K562 (cell line): ENCODE results near the gene GRK1. TPM values are rescaled to one million over a fixed set of nuclear protein-coding genes. Genes with fewer than 3 reads are reported as not detected.

Experiments
- ATAC-seq: fragments of 200-7000 bp; cut with Tn5 transposase; 3 replicates; pipeline ENCODE4 v1.9.1; 2020; ENCODE audit warnings: moderate library complexity
- BruUV-seq: library from RNA; stranded (reverse); fragments of 400-500 nt; replicated peaks from 2 replicates; lab custom pipeline; 2021; lab: Mats Ljungman, UMichigan
- CTCF ChIA-PET: fragments of 300-600 bp; formaldehyde crosslinking; extraction: SDS; loops from one replicate; lab custom pipeline; 2021; ENCODE audit warnings: low intra/inter-chr PET ratio; lab: Yijun Ruan, JAX
- POLR2A ChIA-PET: fragments of 300-600, 350-650 bp; sonication (Branson Sonifier 250); formaldehyde crosslinking; extraction: SDS; loops from one replicate; lab custom pipeline; 2021; ENCODE audit warnings: antibody characterized with exemption, inconsistent platforms; lab: Yijun Ruan, JAX
- DNase-seq, 4 experiments: peaks; one replicate each; pipeline versions ENCODE4 v3.0.0 to v3.0.0-alpha.2; 2011 to 2018; ENCODE audit warnings: low spot score in 3 of 4, mixed read lengths in 3 of 4; ENCODE audit errors: extremely low read depth in 1 of 4
- FAIRE-seq: peaks from 2 replicates; lab custom pipeline; 2011; peaks lifted over from hg19 to GRCh38; lab: Jason Lieb, UNC
- H2AFZ ChIP-seq: 2 replicates; pipeline ENCODE4 v1.6.0; 2011; ENCODE audit warnings: low read depth, low read length, control low read depth, inconsistent platforms
- H3K27ac ChIP-seq: fragments of 200-600 bp; 3 replicates; pipeline ENCODE4 v1.8.0; 2011; ENCODE audit warnings: low read depth, mild to moderate bottlenecking, control low read depth, inconsistent platforms, low read length, moderate library complexity, mixed read lengths; ENCODE audit errors: extremely low read depth
- H3K27me3 ChIP-seq, 2 experiments: fragments of 300-600 bp in 1 of 2; 2 replicates in 1 of 2; 3 replicates in 1 of 2; pipeline versions ENCODE4 v1.6.0 to v1.8.0; 2011; ENCODE audit warnings: inconsistent platforms in 2 of 2, low read length in 2 of 2, mild to moderate bottlenecking in 1 of 2, mixed read lengths in 1 of 2, moderate library complexity in 1 of 2; ENCODE audit not compliant: control insufficient read depth in 2 of 2, insufficient read depth in 2 of 2
- H3K36me3 ChIP-seq: fragments of 300-600 bp; 3 replicates; pipeline ENCODE4 v1.8.0; 2011; ENCODE audit warnings: mild to moderate bottlenecking, low read length, inconsistent platforms; ENCODE audit not compliant: control insufficient read depth, insufficient read depth
- H3K4me1 ChIP-seq, 2 experiments: fragments of 200-600 bp in 1 of 2; replicated peaks in 1 of 2; 2 replicates in 1 of 2; 3 replicates in 1 of 2; pipeline versions ENCODE4 v1.5.1 to v1.8.0; 2011; ENCODE audit warnings: inconsistent platforms in 2 of 2, low read length in 2 of 2, mild to moderate bottlenecking in 1 of 2, mixed read lengths in 1 of 2, moderate library complexity in 1 of 2; ENCODE audit not compliant: control insufficient read depth in 2 of 2, insufficient read depth in 2 of 2
- H3K4me2 ChIP-seq: 2 replicates; pipeline ENCODE4 v1.6.1; 2011; ENCODE audit warnings: low read length, control low read depth, inconsistent platforms, mixed read lengths; ENCODE audit not compliant: insufficient read depth
- H3K4me3 ChIP-seq: fragments of 200-600 bp; sonication (generic), shearing (Covaris generic); 2 replicates; pipeline ENCODE4 v1.5.1; 2016; ENCODE audit warnings: control low read depth, inconsistent platforms
- H3K79me2 ChIP-seq: fragments of 200-600 bp; 3 replicates; pipeline ENCODE4 v1.8.0; 2011; ENCODE audit warnings: low read length, inconsistent platforms; ENCODE audit not compliant: control insufficient read depth, insufficient read depth
- H3K9ac ChIP-seq, 2 experiments: 2 replicates each; pipeline versions ENCODE4 v1.6.0 to v1.6.1; 2011; ENCODE audit warnings: low read depth in 2 of 2, low read length in 2 of 2, control low read depth in 1 of 2, inconsistent platforms in 1 of 2, mild to moderate bottlenecking in 1 of 2, mixed read lengths in 1 of 2; ENCODE audit not compliant: insufficient read depth in 1 of 2
- H3K9me1 ChIP-seq: one replicate; pipeline ENCODE4 v1.6.0; 2011; ENCODE audit warnings: inconsistent platforms, mild to moderate bottlenecking, low read length, moderate library complexity; ENCODE audit not compliant: control insufficient read depth, insufficient read depth
- H3K9me3 ChIP-seq: replicated peaks from 2 replicates; pipeline ENCODE4 v1.5.1; 2011; ENCODE audit warnings: low read depth, low read length, inconsistent platforms; ENCODE audit not compliant: control insufficient read depth, insufficient read depth
- H4K20me1 ChIP-seq: replicated peaks from 2 replicates; pipeline ENCODE4 v1.6.1; 2011; ENCODE audit warnings: low read length, inconsistent platforms, mixed read lengths; ENCODE audit not compliant: control insufficient read depth, insufficient read depth
- CBX2 ChIP-seq: fragments of 200-600 bp; sonication (generic); IDR thresholded peaks from one replicate; pipeline ENCODE4 v1.6.1; 2012; ENCODE audit warnings: mild to moderate bottlenecking, low read length, inconsistent platforms; ENCODE audit not compliant: insufficient read depth, poor library complexity, severe bottlenecking
- ELF1 ChIP-seq: fragments of 200-800 bp; sonication (Bioruptor generic); IDR thresholded peaks from 2 replicates; pipeline ENCODE4 v1.6.1; 2016; ENCODE audit warnings: missing genetic modification characterization, missing compliant biosample characterization
- MIER1 ChIP-seq: fragments of 450-650 bp; IDR thresholded peaks from 2 replicates; pipeline ENCODE4 v1.6.1; 2016; ENCODE audit warnings: antibody characterized with exemption, mild to moderate bottlenecking, low read depth
- SMARCA4 ChIP-seq: fragments of 450-650 bp; IDR thresholded peaks from 2 replicates; pipeline ENCODE4 v1.6.1; 2016
- WGBS: fragments of 100-300 bp; shearing (Covaris generic); methylation state at CpG from one replicate; pipeline ENCODE4 v1.1.6; 2016; ENCODE audit warnings: low coverage, mixed read lengths; ENCODE audit not compliant: insufficient coverage; ENCODE audit errors: missing lambda C conversion rate; 5-methylcytosine and 5-hydroxymethylcytosine counted together
- in situ Hi-C: fragments of 300-500 bp; cut with MboI; formaldehyde crosslinking; loops from 4 replicates; pipeline ENCODE4 v1.15.0; 2018; ENCODE audit warnings: inconsistent platforms, mixed read lengths
- intact Hi-C: fragments of 100-400 bp; cut with micrococcal nuclease; formaldehyde crosslinking; loops from 2 replicates; pipeline ENCODE4 v1.14.2; 2022
- polyA plus RNA-seq, 8 experiments: library from polyadenylated mRNA; depleted of rRNA in 4 of 8; stranded (reverse) in 5 of 8; unstranded in 3 of 8; fragments of >200 nt; fragmentation: Nextera tagmentation in 2 of 8; fragmentation: Illumina TruSeq in 1 of 8; extraction: Ambion mirVana in 2 of 8; extraction: Trizol in 1 of 8; gene quantifications; 2 replicates each; pipeline versions ENCODE4 v1.2.1 to v1.2.3, GENCODE V29; 2011 to 2014; ENCODE audit warnings: inconsistent platforms in 1 of 8, missing spikeins in 1 of 8
- total RNA-seq, 7 experiments: library from RNA; depleted of rRNA in 6 of 7; stranded (reverse); fragments of >200 nt in 6 of 7; fragmentation: Illumina TruSeq in 2 of 7; extraction: Trizol in 2 of 7; gene quantifications; 2 replicates each; pipeline versions ENCODE4 v1.2.1 to v1.2.3, GENCODE V29; 2011 to 2021; ENCODE audit warnings: low replicate concordance in 1 of 7
- TF ChIP-seq, protein P1 (sequence below): fragments of 250-450 bp; sonication (Bioruptor Pico); IDR thresholded peaks from 2 replicates; pipeline ENCODE4 v1.5.0; 2021
- TF ChIP-seq, protein P2 (sequence below): fragments of 250-450 bp; sonication (Bioruptor Pico); IDR thresholded peaks from 2 replicates; pipeline ENCODE4 v1.5.0; 2021; ENCODE audit warnings: mild to moderate bottlenecking, moderate library complexity

GRK1 gene
- total and polyA plus RNA-seq, 9 of the 15 experiments (the other 6 are each of a cell fraction or from before 2014, with no cell fraction given): 0.09 TPM; not detected in 8

DNA sequence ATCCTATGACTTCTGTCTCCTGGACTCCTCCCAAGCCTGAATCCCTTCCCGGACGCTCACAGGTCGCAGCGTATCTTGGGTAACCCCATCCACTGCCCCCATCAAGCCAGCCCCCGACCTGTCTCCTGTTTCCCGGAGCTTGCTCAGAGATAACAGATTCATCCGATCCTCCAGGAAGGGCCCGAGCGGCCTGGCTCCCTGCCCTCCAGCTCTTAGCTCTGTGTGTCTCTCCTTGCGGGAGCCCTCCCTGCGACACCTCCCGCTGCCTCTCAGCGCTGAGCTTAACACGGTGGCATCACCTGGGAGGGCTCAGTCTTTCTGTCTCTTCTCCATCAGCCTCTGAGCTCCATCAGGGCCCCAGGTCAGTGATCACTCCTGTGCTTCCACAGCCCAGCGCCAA lies 87.7 kb downstream of the GRK1 start:
- Histone ChIP-seq H3K4me2 (no peak overlapping the region), H3K27me3 (peaks cover 24 to 54% of the 10 kb centered on the region in 2 experiments), H2AFZ (no peak overlapping the region), H3K36me3 (no peaks in the 10 kb centered on the region), H3K79me2 (no peaks in the 10 kb centered on the region), H3K27ac (no peak overlapping the region), H3K4me1 (peaks cover 9 to 20% of the 10 kb centered on the region in 2 experiments), H3K4me3 (no peak overlapping the region), H4K20me1 (peaks cover 4% of the 10 kb centered on the region; the same call in 1 of the 2 replicates), H3K9me3 (no peaks in the 10 kb centered on the region; the same call in 1 of the 2 replicates), H3K9me1 (no peaks in the 10 kb centered on the region), H3K9ac (no peak overlapping the region)
- intact Hi-C loops: no loop called here
- TF ChIP-seq MIER1 (no peak), ELF1 (no peak), CBX2 (no peak), SMARCA4 (no peak)
- TF ChIP-seq, protein P1, sequence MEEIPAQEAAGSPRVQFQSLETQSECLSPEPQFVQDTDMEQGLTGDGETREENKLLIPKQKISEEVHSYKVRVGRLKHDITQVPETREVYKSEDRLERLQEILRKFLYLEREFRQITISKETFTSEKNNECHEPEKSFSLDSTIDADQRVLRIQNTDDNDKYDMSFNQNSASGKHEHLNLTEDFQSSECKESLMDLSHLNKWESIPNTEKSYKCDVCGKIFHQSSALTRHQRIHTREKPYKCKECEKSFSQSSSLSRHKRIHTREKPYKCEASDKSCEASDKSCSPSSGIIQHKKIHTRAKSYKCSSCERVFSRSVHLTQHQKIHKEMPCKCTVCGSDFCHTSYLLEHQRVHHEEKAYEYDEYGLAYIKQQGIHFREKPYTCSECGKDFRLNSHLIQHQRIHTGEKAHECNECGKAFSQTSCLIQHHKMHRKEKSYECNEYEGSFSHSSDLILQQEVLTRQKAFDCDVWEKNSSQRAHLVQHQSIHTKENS (CRISPR knock-in tag): no peak
- TF ChIP-seq, protein P2, sequence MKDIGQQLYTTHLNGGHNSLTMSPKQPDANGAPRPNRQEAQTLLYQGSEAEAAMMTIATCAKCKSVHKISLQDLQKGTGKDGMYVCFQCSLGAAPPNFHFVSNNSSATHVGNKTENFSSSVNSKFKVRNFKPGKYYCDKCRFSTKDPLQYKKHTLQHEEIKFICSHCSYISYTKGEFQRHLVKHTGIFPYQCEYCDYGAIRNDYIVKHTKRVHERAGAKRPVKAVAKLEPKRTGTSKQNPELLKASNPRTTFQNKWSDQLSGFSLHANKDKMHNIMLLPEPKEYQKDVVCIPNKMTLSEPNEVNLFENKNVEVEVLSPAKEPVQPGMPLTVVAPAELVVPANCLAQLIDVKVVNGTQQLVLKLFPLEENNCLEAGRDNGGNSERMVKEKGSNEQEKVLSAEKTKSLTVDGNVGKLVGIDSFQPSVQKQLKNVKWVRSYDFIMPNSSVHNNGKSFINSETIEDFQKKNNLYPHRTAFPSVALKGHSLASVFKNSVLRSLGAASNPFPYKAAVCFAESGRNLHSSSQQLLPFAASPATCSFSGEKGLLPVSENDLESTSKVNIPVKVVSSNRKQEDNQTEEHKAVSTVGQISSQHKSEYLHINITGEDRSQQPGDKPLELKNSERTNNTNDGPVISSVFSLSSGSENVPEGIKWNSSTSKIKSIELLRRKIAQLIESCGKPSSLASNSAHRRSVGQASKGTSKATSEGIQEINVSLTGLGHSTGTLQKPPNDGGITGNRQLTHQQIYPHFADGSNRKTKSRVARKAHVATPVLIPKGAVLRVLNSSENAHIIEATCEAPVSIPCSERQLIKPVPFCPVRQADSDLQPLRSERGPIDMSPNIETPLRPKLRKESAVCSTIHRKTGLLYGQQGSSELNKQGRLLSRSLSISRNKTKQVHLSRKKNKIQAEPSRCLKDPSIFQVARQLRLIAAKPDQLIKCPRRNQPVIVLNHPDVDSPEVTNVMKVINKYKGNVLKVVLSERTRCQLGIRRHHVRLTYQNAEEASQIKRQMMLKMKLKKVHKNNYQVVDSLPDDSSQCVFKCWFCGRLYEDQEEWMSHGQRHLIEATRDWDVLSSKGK: no peak
- in situ Hi-C loops: no loop called here
- BruUV-seq: no TSS peak
- FAIRE-seq: no peak
- CTCF ChIA-PET: no interaction called here
- POLR2A ChIA-PET: interaction anchor here (0.7 kb wide), 1 partner anchor 376 kb away, joined by 3 read pairs; no protein-coding TSS in a partner anchor
- no peak for DNase-seq
- ATAC-seq: no peak
- 7% methylated on average over 6 of the region's 15 CpGs for WGBS
